ENCODE data around the gene TAF11L7. TPM values are rescaled to one million over a fixed set of nuclear protein-coding genes. Genes with fewer than 3 reads are reported as not detected.
"Not testable (repeated sequence)": the region's sequence is repeated elsewhere in the genome, so short reads cannot be mapped to it uniquely, and the experiment has no call there.

TAF11L7 gene

GRCh38 chr5:17594255-17594654, 8.7 kb upstream of the TAF11L7 start, which contains the start of gene TAF11L9:
TAF11L9 (minus strand) TSS chr5:17594394.
- not testable (repeated sequence) for H3K4me3 ChIP-seq (ENCODE audit: insufficient read depth in 1 of 2, low read depth in 1 of 2, low read length in 2 of 2); H3K36me3 ChIP-seq (ENCODE audit: control insufficient read depth in 1 of 2, insufficient read depth in 2 of 2, low read depth in 1 of 2, low read length in 2 of 2); H2AFZ ChIP-seq (ENCODE audit: low read depth, low read length); H2BK12ac ChIP-seq (ENCODE audit: low read length in 2 of 2); H3K79me1 ChIP-seq (replicated peaks; ENCODE audit: low read length, poor library complexity, severe bottlenecking); H2BK120ac ChIP-seq (ENCODE audit: low read depth, low read length); H4K8ac ChIP-seq (ENCODE audit: low read length); H2BK15ac ChIP-seq (ENCODE audit: low read depth, poor library complexity, severe bottlenecking); H4K91ac ChIP-seq (ENCODE audit: low read length); H3K18ac ChIP-seq (ENCODE audit: low read depth in 1 of 2, low read length in 2 of 2); H3K27me3 ChIP-seq (ENCODE audit: control insufficient read depth in 1 of 2, insufficient read depth in 1 of 2, low read length in 2 of 2); H2BK5ac ChIP-seq (ENCODE audit: low read depth, low read length, poor library complexity, severe bottlenecking); H3K4me2 ChIP-seq (ENCODE audit: low read length, poor library complexity, severe bottlenecking); H3K27ac ChIP-seq (ENCODE audit: low read length, poor library complexity, severe bottlenecking); DNase-seq; H3K14ac ChIP-seq (ENCODE audit: low read length in 2 of 2); H3K23ac ChIP-seq (ENCODE audit: low read length in 2 of 2); H2AK5ac ChIP-seq (ENCODE audit: low read length, severe bottlenecking); H3K9me3 ChIP-seq (ENCODE audit: control insufficient read depth, low read length); H3K4me1 ChIP-seq (ENCODE audit: control insufficient read depth, insufficient read depth, low read depth, low read length); H3K9ac ChIP-seq (ENCODE audit: low read length); H3K4ac ChIP-seq (ENCODE audit: low read depth in 1 of 2, low read length in 2 of 2)
- no CpG with 5 or more reads among the region's 15 CpGs for WGBS

- H4K8ac ChIP-seq (ENCODE audit: low read length); H3K14ac ChIP-seq (ENCODE audit: low read length in 2 of 2); H2BK12ac ChIP-seq (ENCODE audit: low read length in 2 of 2); H2AFZ ChIP-seq (ENCODE audit: low read depth, low read length); H2BK5ac ChIP-seq (ENCODE audit: low read depth, low read length, poor library complexity, severe bottlenecking); H3K9me3 ChIP-seq (ENCODE audit: control insufficient read depth, low read length); H3K4ac ChIP-seq (ENCODE audit: low read depth in 1 of 2, low read length in 2 of 2); H2BK120ac ChIP-seq (ENCODE audit: low read depth, low read length); H2AK5ac ChIP-seq (ENCODE audit: low read length, severe bottlenecking); H3K4me1 ChIP-seq (ENCODE audit: control insufficient read depth, insufficient read depth, low read depth, low read length); H3K27ac ChIP-seq (ENCODE audit: low read length, poor library complexity, severe bottlenecking); H3K9ac ChIP-seq (ENCODE audit: low read length); H3K36me3 ChIP-seq (ENCODE audit: control insufficient read depth in 1 of 2, insufficient read depth in 2 of 2, low read depth in 1 of 2, low read length in 2 of 2); H4K91ac ChIP-seq (ENCODE audit: low read length); H2BK15ac ChIP-seq (ENCODE audit: low read depth, poor library complexity, severe bottlenecking); DNase-seq; H3K79me1 ChIP-seq (replicated peaks; ENCODE audit: low read length, poor library complexity, severe bottlenecking); H3K23ac ChIP-seq (ENCODE audit: low read length in 2 of 2); H3K4me3 ChIP-seq (ENCODE audit: insufficient read depth in 1 of 2, low read depth in 1 of 2, low read length in 2 of 2); H3K4me2 ChIP-seq (ENCODE audit: low read length, poor library complexity, severe bottlenecking); H3K18ac ChIP-seq (ENCODE audit: low read depth in 1 of 2, low read length in 2 of 2); H3K27me3 ChIP-seq (ENCODE audit: control insufficient read depth in 1 of 2, insufficient read depth in 1 of 2, low read length in 2 of 2): not testable (repeated sequence)
- WGBS = no CpG with 5 or more reads among the region's 16 CpGs
These were observed 5.3 kb upstream of the TAF11L7 start, which contains the start of gene TAF11L8 for GRCh38 chr5:17590860-17591259. TAF11L8 (minus strand) TSS chr5:17590960.

Small RNA genes lying within 50 kb of the gene (small RNA-seq; reads per million reads assigned to genes)
- gene AC233724.3 (ENCODE audit: low read depth) = not detected
- not detected for gene AC233724.6 (ENCODE audit: low read depth)
- not detected for gene AC233724.7 (ENCODE audit: low read depth)
